MCF 10A (cell line): ENCODE results near the gene SERPINC1. TPM values are rescaled to one million over a fixed set of nuclear protein-coding genes. Genes with fewer than 3 reads are reported as not detected.

Experiments
- BruUV-seq: library from RNA; stranded (reverse); fragments of 400-500 nt; replicated peaks from 2 replicates; lab custom pipeline; 2021; lab: Mats Ljungman, UMichigan
- CTCF ChIA-PET: fragments of 300-600 bp; sonication (Branson Sonifier 250); formaldehyde crosslinking; extraction: SDS; loops from one replicate; lab custom pipeline; 2021; ENCODE audit warnings: antibody characterized with exemption, inconsistent platforms; lab: Yijun Ruan, JAX
- POLR2A ChIA-PET: fragments of 300-600, 350-650 bp; sonication (Branson Sonifier 250); formaldehyde crosslinking; extraction: SDS; loops from one replicate; lab custom pipeline; 2020; ENCODE audit warnings: antibody characterized with exemption, inconsistent platforms; lab: Yijun Ruan, JAX
- DNase-seq: peaks from one replicate; pipeline ENCODE4 v3.0.0-alpha.2; 2018; ENCODE audit not compliant: unreplicated experiment
- H3K27ac Mint-ChIP-seq: one replicate; pipeline ENCODE4 v1.8.0; 2022; ENCODE audit warnings: mild to moderate bottlenecking, low read depth, mixed read lengths; ENCODE audit not compliant: unreplicated experiment
- H3K27me3 Mint-ChIP-seq: one replicate; pipeline ENCODE4 v1.8.0; 2022; ENCODE audit warnings: mixed read lengths; ENCODE audit not compliant: insufficient read depth, unreplicated experiment
- H3K36me3 Mint-ChIP-seq: one replicate; pipeline ENCODE4 v1.8.0; 2022; ENCODE audit warnings: mild to moderate bottlenecking, moderate library complexity, mixed read lengths; ENCODE audit not compliant: insufficient read depth, unreplicated experiment
- H3K4me1 Mint-ChIP-seq: one replicate; pipeline ENCODE4 v1.8.0; 2022; ENCODE audit warnings: mixed read lengths; ENCODE audit not compliant: insufficient read depth, unreplicated experiment
- H3K4me3 Mint-ChIP-seq: one replicate; pipeline ENCODE4 v1.8.0; 2022; ENCODE audit warnings: mild to moderate bottlenecking, moderate library complexity, mixed read lengths; ENCODE audit not compliant: unreplicated experiment
- H3K9me3 Mint-ChIP-seq: one replicate; pipeline ENCODE4 v1.8.0; 2022; ENCODE audit warnings: mixed read lengths; ENCODE audit not compliant: unreplicated experiment
- CTCF ChIP-seq: fragments of 200-600 bp; IDR thresholded peaks from one replicate; pipeline ENCODE4 v1.8.0; 2022; ENCODE audit warnings: antibody characterized with exemption, mild to moderate bottlenecking; ENCODE audit not compliant: unreplicated experiment
- intact Hi-C: fragments of 100-400 bp; cut with micrococcal nuclease; formaldehyde crosslinking; loops from 2 replicates; pipeline ENCODE4 v1.14.1; 2022
- total RNA-seq: library from RNA; stranded (reverse); gene quantifications from 2 replicates; pipeline ENCODE4 v1.2.3, GENCODE V29; 2022

SERPINC1 gene
- total RNA-seq, 1 experiment from 2014 or later, result not detected

- DNase-seq, result no peak
- Mint-ChIP-seq H3K27me3 (no peaks in the 10 kb centered on the region), H3K36me3 (peaks cover 82% of the 10 kb centered on the region), H3K4me3 (no peak overlapping the region), H3K9me3 (no peaks in the 10 kb centered on the region), H3K27ac (no peak overlapping the region), H3K4me1 (no peaks in the 10 kb centered on the region)
- CTCF ChIA-PET, result interaction anchor here (0.6 to 1.3 kb wide), 6 partner anchors 11 to 1118 kb away, joined by 3 to 5 read pairs (median 3); no protein-coding TSS in a partner anchor
- no peak for TF ChIP-seq CTCF
- intact Hi-C loops, result no loop called here
- POLR2A ChIA-PET, result interaction anchor here (0.6 to 4.4 kb wide), 7 partner anchors 8 to 1198 kb away, joined by 3 to 31 read pairs (median 4); partner anchors contain the start of genes FASLG, GAS5 and ZBTB37
- BruUV-seq, result no TSS peak
Measured at GRCh38 chr1:173857363-173857917, 59.7 kb downstream of the SERPINC1 start.

- Mint-ChIP-seq H3K36me3 (peaks cover 79% of the 10 kb centered on the region), H3K27ac (no peak overlapping the region), H3K4me1 (no peaks in the 10 kb centered on the region), H3K4me3 (no peak overlapping the region), H3K9me3 (no peaks in the 10 kb centered on the region), H3K27me3 (no peaks in the 10 kb centered on the region)
- ChIA-PET POLR2A (interaction anchor here (0.6 to 4.4 kb wide), 6 partner anchors 9 to 1198 kb away, joined by 3 to 31 read pairs (median 5); partner anchors contain the start of genes FASLG, GAS5 and ZBTB37), CTCF (interaction anchor here (0.8 to 1.3 kb wide), 4 partner anchors 11 to 437 kb away, joined by 3 to 5 read pairs (median 4); no protein-coding TSS in a partner anchor)
- TF ChIP-seq CTCF, result no peak
- intact Hi-C loops, result no loop called here
- BruUV-seq, result no TSS peak
- no peak for DNase-seq
Measured at GRCh38 chr1:173856903-173857302, 60.2 kb downstream of the SERPINC1 start.

- ChIA-PET POLR2A (interaction anchor here (0.6 to 4.4 kb wide), 4 partner anchors 10 to 378 kb away, joined by 3 to 31 read pairs (median 14); partner anchors contain the start of genes GAS5 and ZBTB37), CTCF (interaction anchor here (0.6 to 1.2 kb wide), 3 partner anchors 27 to 1259 kb away, joined by 3 to 4 read pairs (median 3); no protein-coding TSS in a partner anchor)
- H3K36me3 Mint-ChIP-seq, result peaks cover 81% of the 10 kb centered on the region
- H3K27me3 Mint-ChIP-seq, result no peaks in the 10 kb centered on the region
- intact Hi-C loops, result no loop called here
- H3K9me3 Mint-ChIP-seq, result no peaks in the 10 kb centered on the region
- H3K4me3 Mint-ChIP-seq, result no peak overlapping the region
- no TSS peak for BruUV-seq
- peak overlapping the region; percentile 57 for H3K27ac Mint-ChIP-seq
- TF ChIP-seq CTCF, result no peak
- H3K4me1 Mint-ChIP-seq, result no peaks in the 10 kb centered on the region
- no peak for DNase-seq
Measured at GRCh38 chr1:173856014-173856413, 61.1 kb downstream of the SERPINC1 start.

Other genes with a start within 250 kb of the SERPINC1 start
- 0.42 TPM in 1 of 2 replicates, not detected in the other for gene ANKRD45, start 247.5 kb downstream of the SERPINC1 start, total RNA-seq
- 36.7 and 44.3 TPM in 2 replicates for gene KLHL20, start 202.3 kb downstream of the SERPINC1 start, total RNA-seq
- 34.6 and 40.4 TPM in 2 replicates for gene DARS2, start 92.7 kb downstream of the SERPINC1 start, total RNA-seq
- gene CENPL, start 92.4 kb downstream of the SERPINC1 start, total RNA-seq, result 14.1 and 24.5 TPM in 2 replicates
- 3,184 and 3,772 TPM in 2 replicates for gene GAS5, start 49.3 kb downstream of the SERPINC1 start, total RNA-seq
- gene ZBTB37, start 48.9 kb downstream of the SERPINC1 start, total RNA-seq, result 12.8 and 15.2 TPM in 2 replicates
- gene RC3H1, start 105.0 kb upstream of the SERPINC1 start, total RNA-seq, result 25.7 and 26.9 TPM in 2 replicates
- 18.2 and 19.0 TPM in 2 replicates for gene RABGAP1L, start 242.2 kb upstream of the SERPINC1 start, total RNA-seq